HG03457 (cell line): ENCODE results near the gene CAPZA3.
"Not testable (repeated sequence)": the region's sequence is repeated elsewhere in the genome, so short reads cannot be mapped to it uniquely, and the experiment has no call there.

Experiments used
- ATAC-seq: cut with Tn5 transposase; IDR thresholded peaks from one replicate; pipeline ENCODE4 v1.9.1; 2021; ENCODE audit warnings: moderate number of reproducible peaks; ENCODE audit not compliant: unreplicated experiment

CAPZA3 gene, protein sequence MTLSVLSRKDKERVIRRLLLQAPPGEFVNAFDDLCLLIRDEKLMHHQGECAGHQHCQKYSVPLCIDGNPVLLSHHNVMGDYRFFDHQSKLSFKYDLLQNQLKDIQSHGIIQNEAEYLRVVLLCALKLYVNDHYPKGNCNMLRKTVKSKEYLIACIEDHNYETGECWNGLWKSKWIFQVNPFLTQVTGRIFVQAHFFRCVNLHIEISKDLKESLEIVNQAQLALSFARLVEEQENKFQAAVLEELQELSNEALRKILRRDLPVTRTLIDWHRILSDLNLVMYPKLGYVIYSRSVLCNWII

GRCh38 chr12:18737819-18738218 is at the start of gene CAPZA3, which contains the start of gene PLCZ1:
Gene CAPZA3 (plus strand): TSS chr12:18738119. CDS start chr12:18738269, 150 bp downstream.
Gene PLCZ1 (minus strand): TSS chr12:18738012. CDS start chr12:18737371, 641 bp downstream.
- ATAC-seq, result no peak

DNA sequence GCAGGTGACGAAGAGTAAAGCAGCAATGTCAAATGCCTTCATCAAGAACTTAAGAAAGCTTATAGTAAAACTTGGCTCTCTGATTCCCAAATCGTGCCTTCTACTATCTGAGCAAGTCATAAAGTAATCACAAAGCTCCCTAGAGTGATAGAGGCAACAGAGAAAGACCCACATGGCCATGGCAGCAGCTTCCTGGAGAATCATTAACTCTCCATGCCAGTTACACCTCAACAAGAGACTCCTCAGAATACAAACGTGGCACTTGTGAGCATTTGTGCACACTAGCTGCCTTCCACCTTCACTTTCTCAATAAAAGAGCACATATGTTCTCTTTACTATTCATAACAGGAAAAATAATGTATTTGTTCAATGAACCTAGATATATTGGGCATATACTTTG is 48.1 kb upstream of the CAPZA3 start:
- no peak for ATAC-seq

DNA sequence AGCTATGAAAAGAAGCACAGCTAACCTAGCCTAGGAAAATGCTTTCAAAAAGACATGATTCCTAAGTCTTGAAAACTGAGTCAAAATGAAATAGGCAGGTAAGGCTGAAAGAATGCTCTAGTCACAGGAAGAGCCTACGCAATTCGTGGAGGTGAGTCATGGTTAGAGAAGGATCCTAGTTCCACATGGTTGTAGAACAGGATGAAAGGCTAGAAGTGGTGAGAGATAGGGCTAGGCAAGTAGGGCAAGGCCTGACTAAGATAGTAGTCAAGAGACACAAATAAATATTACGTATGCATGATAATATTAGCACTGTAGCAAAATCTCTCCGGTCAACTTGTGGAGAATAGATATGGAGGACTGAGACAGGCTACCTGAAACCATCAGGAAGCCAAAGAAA is 47.3 kb upstream of the CAPZA3 start:
- ATAC-seq, result no peak

DNA sequence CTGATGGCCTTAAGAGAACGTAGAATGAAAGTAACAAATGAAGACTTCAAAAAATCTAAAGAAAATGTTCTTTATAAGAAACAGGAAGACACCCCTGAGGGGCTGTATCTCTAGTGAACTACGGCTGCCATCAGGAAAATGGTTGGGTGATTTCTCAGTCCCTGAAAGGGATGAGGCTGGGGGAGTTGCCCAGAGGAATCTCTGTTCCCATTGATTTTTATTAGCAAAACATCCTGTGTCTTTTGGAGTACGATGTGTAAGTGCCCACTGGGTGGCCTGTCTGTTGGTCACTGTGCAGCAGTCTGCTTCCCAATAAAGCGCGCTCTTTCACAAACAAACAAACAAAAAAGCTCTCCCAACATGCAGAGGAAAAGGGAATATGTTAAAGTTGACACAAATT is 43.9 kb upstream of the CAPZA3 start:
- ATAC-seq, result not testable (repeated sequence)

DNA sequence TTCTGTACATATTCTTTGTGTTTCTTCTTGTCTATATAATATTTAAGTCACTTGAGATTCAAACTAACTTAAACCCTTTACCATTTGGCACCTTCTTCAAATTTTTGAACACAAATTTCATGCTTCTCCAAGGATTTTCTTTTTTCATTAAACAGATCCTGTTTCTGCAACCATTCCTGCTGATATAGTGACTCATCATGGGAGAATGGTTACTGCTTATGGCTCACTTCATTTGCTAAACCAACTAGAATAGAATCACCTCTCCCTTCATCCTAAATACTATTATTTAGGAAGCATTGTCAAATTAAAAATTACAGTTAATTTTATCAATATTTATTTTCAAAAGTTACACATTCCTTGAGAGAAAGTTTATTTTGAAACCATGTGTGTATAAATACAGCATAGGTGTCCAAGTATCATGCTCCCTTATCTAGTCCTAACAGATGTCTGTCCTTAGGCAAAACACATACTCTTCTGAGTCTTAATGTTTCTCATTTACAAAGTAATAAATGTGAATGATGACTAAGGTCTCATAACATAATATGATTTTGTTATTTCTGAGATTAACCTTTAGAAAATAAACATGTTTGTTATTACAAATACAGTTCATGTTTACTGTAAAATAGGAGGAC is 40.8 kb upstream of the CAPZA3 start:
- ATAC-seq, result no peak

DNA sequence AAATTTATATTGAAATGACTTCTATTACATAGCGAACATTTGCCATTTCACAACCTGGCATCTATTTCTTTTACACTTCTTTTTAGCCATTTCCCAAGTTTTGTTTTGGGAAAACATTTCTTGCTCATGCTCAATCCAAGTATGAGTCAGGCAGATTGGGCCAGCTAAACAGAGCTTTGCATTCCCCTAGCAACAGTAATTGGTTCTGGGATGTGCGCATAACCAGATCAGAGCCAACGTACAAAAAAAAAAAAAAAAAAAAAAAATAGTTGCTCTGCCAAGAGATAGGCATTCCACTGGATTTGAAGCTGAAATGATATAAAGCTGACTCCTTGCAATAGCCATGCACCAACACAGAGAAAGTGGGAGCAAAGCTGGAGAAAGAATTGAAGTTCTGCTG is 37.6 kb upstream of the CAPZA3 start:
- ATAC-seq, result no peak

DNA sequence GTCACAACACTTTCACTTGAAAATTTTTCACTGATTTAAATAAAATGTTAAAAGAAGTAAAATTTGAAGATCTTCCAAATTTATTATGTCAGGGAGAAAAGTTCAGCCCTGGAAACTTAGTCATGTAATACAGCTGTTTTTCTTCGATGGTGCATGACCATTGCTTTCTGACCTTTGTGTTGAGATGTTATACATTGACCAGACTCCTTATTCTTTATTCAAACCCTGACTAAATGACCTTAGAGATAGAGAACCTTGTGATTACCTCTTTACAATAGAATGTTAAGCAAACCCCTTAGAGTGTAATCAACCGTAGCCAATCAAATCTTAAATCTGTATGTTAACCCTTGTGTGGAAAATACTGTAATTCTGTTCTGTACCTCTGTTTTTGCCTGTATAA is 34.6 kb upstream of the CAPZA3 start:
- no peak for ATAC-seq

GRCh38 chr12:18703911-18704310 is 34.0 kb upstream of the CAPZA3 start:
- ATAC-seq, result no peak

DNA sequence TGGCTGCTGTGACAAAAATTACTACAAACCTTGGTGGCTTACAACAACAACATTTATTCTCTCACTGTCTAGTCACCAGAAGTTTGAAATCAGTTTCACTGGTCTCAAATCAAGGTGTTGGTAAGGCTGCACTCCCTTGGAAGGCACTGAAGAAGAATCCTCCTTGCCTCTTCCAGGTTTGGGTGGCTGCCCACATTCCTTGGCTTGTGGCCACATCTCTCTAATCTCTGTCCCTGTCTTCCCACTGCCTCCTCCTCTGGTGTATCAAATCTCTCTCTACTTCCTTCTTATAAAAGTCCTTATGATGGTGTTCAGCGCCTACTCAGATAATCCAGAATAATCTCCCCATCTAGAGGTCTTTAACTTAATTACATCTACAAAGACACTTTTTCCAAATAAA is 31.1 kb upstream of the CAPZA3 start:
- ATAC-seq, result no peak

DNA sequence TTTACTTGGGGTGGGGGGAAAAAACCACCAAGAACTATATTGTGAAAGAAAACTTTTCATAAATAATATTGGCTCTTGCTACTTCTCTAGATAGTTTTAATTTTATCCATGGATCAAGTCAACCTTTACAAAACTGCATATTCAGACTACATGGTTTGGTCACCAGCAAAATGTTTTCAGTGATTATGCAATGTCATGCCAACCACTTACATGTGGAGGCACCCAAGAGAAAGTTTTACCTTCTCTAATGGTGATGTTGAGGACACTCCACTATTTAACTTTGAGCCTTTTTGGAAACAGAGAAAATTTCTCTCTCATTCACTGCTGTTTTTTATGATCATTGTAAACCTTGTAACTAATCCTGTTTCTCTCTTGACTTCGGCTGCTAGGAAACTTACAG is 21.7 kb upstream of the CAPZA3 start:
- ATAC-seq, result no peak

DNA sequence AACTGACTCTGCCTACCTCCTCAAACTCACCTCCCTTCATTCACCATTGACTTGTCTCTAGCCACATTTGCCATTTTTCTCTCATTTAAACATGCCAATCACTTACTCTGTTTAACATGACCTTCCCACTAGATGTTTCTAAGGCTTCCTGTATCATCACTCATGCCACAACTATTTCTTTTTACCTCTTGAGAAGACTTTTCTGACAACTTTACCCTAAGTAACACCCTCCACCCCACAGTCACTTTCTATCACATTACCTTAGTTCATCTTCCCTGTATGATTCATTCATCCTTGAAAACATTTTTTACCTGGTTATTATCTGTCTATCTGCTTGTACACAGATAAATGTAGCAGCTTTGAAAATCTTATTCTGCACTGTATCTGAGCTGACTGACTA is 19.5 kb upstream of the CAPZA3 start:
- no peak for ATAC-seq

DNA sequence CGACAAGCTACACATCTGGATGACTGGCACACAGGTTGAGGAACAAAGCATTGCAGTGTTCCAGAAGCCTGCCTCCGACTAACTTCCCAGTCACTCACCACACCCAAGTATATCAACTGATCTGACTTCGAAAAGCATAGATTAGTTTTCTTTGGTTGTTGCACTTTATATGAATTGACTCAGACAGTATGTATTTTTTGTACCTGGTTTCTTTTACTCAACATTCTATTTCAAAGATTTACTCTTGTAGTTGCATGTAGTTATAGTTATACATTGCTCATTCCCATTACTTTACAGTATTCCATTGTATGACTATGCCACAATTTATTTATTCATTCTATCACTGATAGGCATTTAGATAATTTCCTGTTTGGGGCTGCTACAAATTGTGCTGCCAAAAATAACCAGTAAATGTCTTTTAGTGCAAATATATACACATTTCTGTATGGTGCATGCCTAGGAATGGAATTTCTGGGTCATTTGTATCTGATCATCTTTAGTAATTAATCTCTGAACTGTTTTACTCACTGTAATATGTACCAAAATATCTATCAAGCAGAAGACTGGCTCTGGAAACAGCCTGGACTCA is 17.9 kb upstream of the CAPZA3 start:
- ATAC-seq, result no peak

DNA sequence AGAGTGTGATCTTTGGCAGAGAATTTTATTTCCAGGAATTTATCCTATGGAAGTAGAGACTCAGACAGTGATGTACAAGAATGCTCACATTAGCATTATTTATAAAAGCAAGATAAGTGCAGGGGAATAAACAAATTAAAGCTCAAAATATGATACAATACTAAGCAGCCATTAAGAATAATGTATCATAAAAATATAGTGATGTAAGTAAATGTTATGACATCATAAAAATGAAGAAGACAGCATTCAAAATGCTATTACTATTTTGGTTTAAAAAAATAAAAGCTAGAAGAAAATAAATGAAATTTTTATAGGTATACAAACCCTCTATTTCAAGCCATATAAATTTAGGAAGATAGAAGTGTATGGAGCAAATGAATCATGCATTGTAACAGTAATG is 17.2 kb upstream of the CAPZA3 start:
- no peak for ATAC-seq

GRCh38 chr12:18721452-18721851 is 16.5 kb upstream of the CAPZA3 start:
- no peak for ATAC-seq

DNA sequence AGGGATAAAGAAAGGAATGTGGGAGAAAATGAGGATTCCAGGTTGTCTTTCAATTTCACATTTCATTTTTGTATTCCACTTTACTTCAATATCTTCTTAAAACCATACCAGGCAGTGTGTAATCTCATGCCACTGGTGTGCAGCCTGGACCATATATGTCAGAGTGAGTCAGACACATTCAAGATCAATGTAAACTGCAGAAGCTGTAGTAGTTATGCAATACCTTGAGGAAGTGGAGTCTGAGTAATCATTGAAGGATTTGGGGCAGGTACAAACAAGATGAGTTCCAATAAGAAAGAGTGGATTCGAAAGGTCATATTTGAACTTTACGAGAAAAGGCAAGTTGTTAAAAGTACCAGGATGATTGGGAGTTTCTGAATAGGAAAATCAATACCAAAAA is 14.2 kb upstream of the CAPZA3 start:
- no peak for ATAC-seq

DNA sequence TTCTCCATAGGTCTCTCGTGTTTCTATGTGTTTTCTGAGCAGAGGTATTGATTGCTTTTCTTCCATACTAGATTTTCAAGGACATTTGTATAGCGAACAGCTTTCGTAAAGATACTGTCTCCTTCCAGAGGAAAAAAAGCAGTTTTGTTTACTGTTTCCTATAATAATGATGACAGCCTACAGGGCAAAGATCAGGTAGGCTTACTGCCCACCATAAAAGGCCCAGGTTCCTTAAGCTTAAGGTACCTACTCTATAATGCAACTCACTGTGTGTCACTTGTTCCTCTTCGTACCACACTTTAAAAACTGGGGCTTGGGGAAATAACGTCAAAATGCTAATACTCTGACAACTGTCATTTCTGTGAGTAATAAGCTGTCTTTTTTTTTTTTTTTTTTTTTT is 6.8 kb upstream of the CAPZA3 start:
- ATAC-seq, result no peak

- no peak for ATAC-seq
Measured at GRCh38 chr12:18747895-18748294, 10.0 kb downstream of the CAPZA3 start.

- no peak for ATAC-seq
Measured at GRCh38 chr12:18749386-18749957, 11.6 kb downstream of the CAPZA3 start.

DNA sequence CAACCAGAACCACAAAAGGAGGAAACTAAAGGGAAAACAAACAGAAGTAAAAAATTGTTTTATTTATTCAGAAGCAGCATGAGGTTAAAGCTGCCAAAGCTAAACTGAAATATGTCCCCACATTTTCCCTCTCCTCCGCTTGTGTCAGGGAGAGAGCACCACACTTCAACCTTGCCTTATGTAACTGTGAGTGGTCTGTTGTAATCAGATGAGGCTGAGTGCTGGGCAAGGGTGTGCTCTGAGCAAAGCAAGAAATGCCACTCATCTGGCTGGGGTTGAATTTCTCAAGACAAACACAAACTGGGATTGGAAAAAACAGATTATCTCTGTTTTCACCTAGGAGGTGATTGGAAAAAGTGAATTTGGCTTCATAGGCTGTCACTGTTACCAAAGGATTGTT is 12.2 kb downstream of the CAPZA3 start:
- ATAC-seq, result no peak

DNA sequence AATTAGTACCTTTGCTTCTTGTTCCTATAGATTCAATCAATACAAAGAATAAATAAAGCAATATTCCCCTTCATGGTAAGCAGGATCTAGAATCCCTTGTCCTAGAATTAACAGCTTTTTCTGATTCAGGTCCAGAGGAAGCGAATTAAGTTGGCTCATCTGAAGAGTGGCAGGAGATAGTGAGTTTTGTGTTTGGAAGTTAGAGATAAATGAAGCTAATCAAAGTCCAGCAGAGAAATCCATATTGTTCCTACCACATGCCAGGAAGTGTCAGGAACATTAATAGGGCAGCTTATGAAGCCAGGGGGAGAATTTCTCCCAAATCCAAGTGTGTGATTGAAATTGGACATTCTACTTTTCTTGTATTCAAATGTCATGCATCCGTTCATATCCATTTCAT is 13.9 kb downstream of the CAPZA3 start:
- no peak for ATAC-seq

GRCh38 chr12:18752280-18752920 is 14.5 kb downstream of the CAPZA3 start:
- no peak for ATAC-seq

DNA sequence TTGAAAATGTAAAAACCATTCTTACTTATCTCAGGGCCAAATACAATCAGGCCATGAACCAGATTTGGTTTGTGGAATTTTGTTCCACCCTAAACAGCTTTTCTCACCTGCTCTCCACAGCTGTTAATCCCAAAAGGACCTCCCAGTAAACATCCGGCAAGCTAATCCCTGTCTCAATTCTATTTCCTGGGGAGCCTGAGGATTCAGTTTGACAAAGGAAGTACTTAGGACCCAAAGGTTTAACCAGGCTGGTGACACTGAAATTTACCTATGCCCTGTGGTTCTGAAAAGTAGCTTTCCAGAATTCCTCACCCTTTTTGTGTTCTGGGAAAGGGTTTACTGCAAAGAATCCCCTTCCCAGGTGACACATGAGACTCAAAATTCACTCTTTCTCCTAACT is 15.0 kb downstream of the CAPZA3 start:
- ATAC-seq, result no peak
